ENCODE results near the gene EBF4. TPM values are rescaled to one million over a fixed set of nuclear protein-coding genes. Genes with fewer than 3 reads are reported as not detected.

EBF4 gene
- total RNA-seq, 1 donor from 2014 or later, result 24.6 TPM

DNA sequence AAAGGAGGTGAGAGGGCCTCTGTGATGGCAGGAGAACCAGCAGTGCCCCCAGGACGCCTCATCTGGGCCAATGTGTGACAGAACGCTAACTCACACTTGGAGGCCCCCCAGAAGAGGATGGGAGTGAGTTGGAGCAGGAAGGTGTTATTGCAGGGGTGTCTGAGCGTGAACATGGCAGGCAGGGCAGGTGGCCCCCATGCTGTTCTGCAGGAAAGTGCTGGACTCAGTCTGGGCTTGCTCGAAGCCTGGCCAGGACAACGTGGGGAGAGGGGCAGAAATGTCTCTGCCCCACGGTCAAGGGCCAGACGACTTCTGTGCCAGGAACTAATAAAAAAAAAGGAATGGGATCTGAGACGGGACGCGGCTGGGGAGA lies 931 bp upstream of the EBF4 start:
- Mint-ChIP-seq H3K4me1 (peaks cover 32% of the 10 kb centered on the region), H3K36me3 (ENCODE audit: low read depth) (peaks cover 5% of the 10 kb centered on the region), H3K27me3 (ENCODE audit: low read depth) (peaks cover 82% of the 10 kb centered on the region), H3K4me3 (peak overlapping the region; percentile 89), H3K27ac (ENCODE audit: unreplicated experiment) (peak overlapping the region; percentile 48), H3K9me3 (no peaks in the 10 kb centered on the region)
- TF ChIP-seq, protein P1, sequence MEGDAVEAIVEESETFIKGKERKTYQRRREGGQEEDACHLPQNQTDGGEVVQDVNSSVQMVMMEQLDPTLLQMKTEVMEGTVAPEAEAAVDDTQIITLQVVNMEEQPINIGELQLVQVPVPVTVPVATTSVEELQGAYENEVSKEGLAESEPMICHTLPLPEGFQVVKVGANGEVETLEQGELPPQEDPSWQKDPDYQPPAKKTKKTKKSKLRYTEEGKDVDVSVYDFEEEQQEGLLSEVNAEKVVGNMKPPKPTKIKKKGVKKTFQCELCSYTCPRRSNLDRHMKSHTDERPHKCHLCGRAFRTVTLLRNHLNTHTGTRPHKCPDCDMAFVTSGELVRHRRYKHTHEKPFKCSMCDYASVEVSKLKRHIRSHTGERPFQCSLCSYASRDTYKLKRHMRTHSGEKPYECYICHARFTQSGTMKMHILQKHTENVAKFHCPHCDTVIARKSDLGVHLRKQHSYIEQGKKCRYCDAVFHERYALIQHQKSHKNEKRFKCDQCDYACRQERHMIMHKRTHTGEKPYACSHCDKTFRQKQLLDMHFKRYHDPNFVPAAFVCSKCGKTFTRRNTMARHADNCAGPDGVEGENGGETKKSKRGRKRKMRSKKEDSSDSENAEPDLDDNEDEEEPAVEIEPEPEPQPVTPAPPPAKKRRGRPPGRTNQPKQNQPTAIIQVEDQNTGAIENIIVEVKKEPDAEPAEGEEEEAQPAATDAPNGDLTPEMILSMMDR (conservative IDR thresholded peaks at IDR 0.05), result no peak
- DNase-seq (ENCODE audit: low read depth, low spot score), result no peak

DNA sequence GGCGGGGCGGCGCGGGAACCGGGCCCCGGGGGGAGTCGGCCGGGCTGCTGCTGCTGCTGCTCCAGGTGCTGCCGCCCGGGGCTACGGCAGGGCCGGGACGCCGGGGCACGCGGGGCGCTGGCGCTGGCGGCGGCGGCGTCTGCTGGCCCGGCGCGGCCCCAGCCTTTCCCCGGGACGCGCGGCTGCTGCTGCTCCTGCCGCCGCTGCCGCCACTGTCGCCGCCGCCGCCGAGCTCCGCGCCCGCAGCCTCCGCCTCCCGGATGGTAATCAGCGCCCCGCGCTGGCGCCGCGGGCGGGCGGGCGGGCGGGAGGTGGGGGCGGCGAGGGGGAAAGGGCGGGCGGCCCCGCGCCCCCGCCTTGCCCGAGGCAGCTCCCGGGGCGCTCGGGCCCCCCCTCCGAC lies 306 bp downstream of the EBF4 start:
- Mint-ChIP-seq H3K36me3 (ENCODE audit: low read depth) (peaks cover 5% of the 10 kb centered on the region), H3K9me3 (no peaks in the 10 kb centered on the region), H3K4me3 (no peak overlapping the region), H3K27ac (ENCODE audit: unreplicated experiment) (no peak overlapping the region), H3K27me3 (ENCODE audit: low read depth) (peaks cover 77% of the 10 kb centered on the region), H3K4me1 (peaks cover 28% of the 10 kb centered on the region)
- TF ChIP-seq, protein P1 (conservative IDR thresholded peaks at IDR 0.05), result no peak
- no peak for DNase-seq (ENCODE audit: low read depth, low spot score)

DNA sequence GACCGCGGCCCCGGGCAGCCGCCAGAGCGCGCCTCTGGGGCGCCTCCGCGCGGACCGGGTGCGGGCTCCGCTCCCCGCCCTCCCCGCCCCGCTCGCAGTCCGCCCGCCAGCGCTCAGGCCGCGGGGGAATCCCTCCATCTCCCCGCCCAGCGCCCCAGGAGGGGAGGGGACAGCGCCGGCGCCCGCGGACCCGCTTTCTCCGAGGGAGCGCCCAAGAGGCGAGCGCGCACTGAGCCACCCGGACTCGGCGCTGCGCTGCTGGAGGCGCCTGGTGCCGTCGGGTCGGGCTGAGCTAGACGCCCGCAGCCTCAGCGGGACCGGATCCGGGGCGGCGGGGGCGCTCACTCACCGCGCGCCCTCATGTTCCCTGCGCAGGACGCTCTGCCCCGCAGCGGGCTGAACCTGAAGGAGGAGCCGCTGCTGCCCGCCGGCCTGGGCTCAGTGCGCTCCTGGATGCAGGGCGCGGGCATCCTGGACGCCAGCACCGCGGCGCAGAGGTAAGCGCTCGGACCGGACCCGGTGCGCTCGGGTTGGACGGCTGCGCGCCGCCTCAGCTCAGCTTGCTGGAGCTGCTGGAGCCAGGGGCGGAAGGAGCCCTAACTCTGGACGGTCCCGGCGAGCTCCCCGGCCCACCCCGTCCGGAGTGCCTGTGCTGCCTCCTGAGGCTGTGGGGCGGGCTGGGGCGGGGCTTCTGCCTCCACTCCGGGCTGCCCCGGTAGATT lies 867 bp downstream of the EBF4 start:
- Mint-ChIP-seq H3K4me1 (peaks cover 22% of the 10 kb centered on the region), H3K9me3 (no peaks in the 10 kb centered on the region), H3K27ac (ENCODE audit: unreplicated experiment) (no peak overlapping the region), H3K36me3 (ENCODE audit: low read depth) (peaks cover 5% of the 10 kb centered on the region), H3K27me3 (ENCODE audit: low read depth) (peaks cover 74% of the 10 kb centered on the region), H3K4me3 (no peak overlapping the region)
- DNase-seq (ENCODE audit: low read depth, low spot score), result peak; percentile 36
- TF ChIP-seq, protein P1 (conservative IDR thresholded peaks at IDR 0.05), result no peak

DNA sequence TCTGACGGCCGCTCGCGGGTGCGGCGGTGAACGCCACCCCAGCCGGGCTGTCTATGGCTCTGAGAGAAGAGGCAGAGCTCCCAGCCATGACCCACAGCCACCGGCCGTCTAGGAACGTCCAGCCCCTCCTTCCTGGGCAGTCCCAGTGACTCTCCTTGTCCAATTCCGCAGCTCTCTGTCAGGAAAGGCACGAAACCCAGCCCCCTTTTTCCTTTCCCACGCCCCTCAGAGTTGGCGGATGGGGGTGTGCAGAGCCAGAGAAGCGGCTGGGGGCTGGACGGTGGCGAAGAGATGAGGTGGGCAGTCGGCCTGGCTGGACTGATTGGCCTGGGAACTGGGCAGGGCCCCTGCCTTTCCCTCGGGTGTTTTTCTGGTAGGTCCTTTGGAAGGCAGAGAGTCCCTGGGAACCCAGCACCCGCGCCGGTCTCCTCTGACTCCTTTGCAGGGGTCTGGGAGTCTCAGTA lies 1.5 kb downstream of the EBF4 start:
- H3K27me3 Mint-ChIP-seq (ENCODE audit: low read depth), result peaks cover 75% of the 10 kb centered on the region
- no peak overlapping the region for H3K27ac Mint-ChIP-seq (ENCODE audit: unreplicated experiment)
- H3K4me1 Mint-ChIP-seq, result peaks cover 20% of the 10 kb centered on the region
- H3K9me3 Mint-ChIP-seq, result no peaks in the 10 kb centered on the region
- DNase-seq (ENCODE audit: low read depth, low spot score), result no peak
- H3K4me3 Mint-ChIP-seq, result no peak overlapping the region
- peaks cover 5% of the 10 kb centered on the region for H3K36me3 Mint-ChIP-seq (ENCODE audit: low read depth)
- TF ChIP-seq, protein P1 (conservative IDR thresholded peaks at IDR 0.05), result no peak

DNA sequence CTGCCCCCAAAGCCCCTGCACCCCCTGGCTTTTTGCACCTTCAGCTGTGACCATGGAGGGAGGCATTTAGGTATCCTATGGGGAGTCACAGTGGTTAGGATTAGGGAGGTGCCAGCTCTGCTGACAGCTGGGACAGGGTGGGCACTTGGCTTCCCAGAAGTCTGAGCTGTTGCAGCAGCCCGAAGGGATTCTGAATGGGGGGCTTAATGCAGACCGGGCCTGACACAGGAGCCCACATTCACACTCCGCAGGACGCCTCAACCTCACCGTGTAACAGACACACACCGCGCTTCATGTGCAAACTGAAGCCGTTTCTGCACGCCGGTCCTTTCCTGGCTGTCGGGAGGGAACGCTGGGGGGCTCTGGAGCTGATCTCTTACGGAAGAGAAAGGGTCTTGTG lies 1.9 kb downstream of the EBF4 start:
- Mint-ChIP-seq H3K27me3 (ENCODE audit: low read depth) (peaks cover 75% of the 10 kb centered on the region), H3K9me3 (no peaks in the 10 kb centered on the region), H3K4me1 (peaks cover 20% of the 10 kb centered on the region), H3K27ac (ENCODE audit: unreplicated experiment) (no peak overlapping the region), H3K36me3 (ENCODE audit: low read depth) (peaks cover 5% of the 10 kb centered on the region), H3K4me3 (peak overlapping the region; percentile 79)
- no peak for DNase-seq (ENCODE audit: low read depth, low spot score)
- TF ChIP-seq, protein P1 (conservative IDR thresholded peaks at IDR 0.05), result no peak
